IMR-90 (cell line): ENCODE data around the gene MRE11. TPM values are rescaled to one million over a fixed set of nuclear protein-coding genes. Genes with fewer than 3 reads are reported as not detected.
A peak's percentile ranks its signal among the peaks of the same experiment; 100 is the strongest.
"Not testable (repeated sequence)": the region's sequence is repeated elsewhere in the genome, so short reads cannot be mapped to it uniquely, and the experiment has no call there.

Experiments used
- ATAC-seq: fragments of 200-7000 bp; cut with Tn5 transposase; 2 replicates; pipeline ENCODE4 v1.9.1; 2020; ENCODE audit warnings: low read depth, mild to moderate bottlenecking, moderate library complexity
- BruUV-seq: library from RNA; stranded (reverse); fragments of 400-500 nt; replicated peaks from 2 replicates; lab custom pipeline; 2021; lab: Mats Ljungman, UMichigan
- CTCF ChIA-PET: fragments of 300-600 bp; formaldehyde crosslinking; extraction: SDS; loops from one replicate; lab custom pipeline; 2021; ENCODE audit warnings: antibody characterized with exemption; lab: Yijun Ruan, JAX
- POLR2A ChIA-PET: fragments of 300-600 bp; sonication (Branson Sonifier 250); formaldehyde crosslinking; loops from one replicate; lab custom pipeline; 2022; ENCODE audit warnings: antibody characterized with exemption; ENCODE audit not compliant: unreplicated experiment; lab: Charles Lee
- DNase-seq: peaks from one replicate; pipeline ENCODE4 v3.0.0; 2013
- H2AFZ ChIP-seq: replicated peaks from 2 replicates; pipeline ENCODE3; 2013; ENCODE audit warnings: low read length, mild to moderate bottlenecking; ENCODE audit not compliant: poor library complexity
- H2AK5ac ChIP-seq: 2 replicates; pipeline ENCODE4 v1.6.1; 2013; ENCODE audit warnings: low read depth, low read length, inconsistent platforms
- H2AK9ac ChIP-seq: replicated peaks from 2 replicates; pipeline ENCODE3; 2013; ENCODE audit warnings: mild to moderate bottlenecking, low read depth, low read length, moderate library complexity; ENCODE audit not compliant: poor library complexity
- H2BK120ac ChIP-seq: 2 replicates; pipeline ENCODE4 v1.6.1; 2013; ENCODE audit warnings: low read depth, low read length, inconsistent platforms
- H2BK15ac ChIP-seq: 3 replicates; pipeline ENCODE4 v1.6.1; 2013; ENCODE audit warnings: low read depth, low read length, inconsistent platforms
- H2BK20ac ChIP-seq: 2 replicates; pipeline ENCODE4 v1.6.1; 2013; ENCODE audit warnings: low read depth, mild to moderate bottlenecking, inconsistent platforms, low read length, moderate library complexity
- H2BK5ac ChIP-seq: 2 replicates; pipeline ENCODE4 v1.6.1; 2013; ENCODE audit warnings: mild to moderate bottlenecking, low read depth, low read length, inconsistent platforms; ENCODE audit not compliant: poor library complexity, severe bottlenecking
- H3K14ac ChIP-seq: replicated peaks from 2 replicates; pipeline ENCODE4 v1.6.1; 2013; ENCODE audit warnings: low read depth, low read length, inconsistent platforms
- H3K18ac ChIP-seq: 2 replicates; pipeline ENCODE4 v1.6.1; 2013; ENCODE audit warnings: low read depth, low read length, control low read depth
- H3K23ac ChIP-seq: 2 replicates; pipeline ENCODE4 v1.6.1; 2013; ENCODE audit warnings: low read depth, low read length, inconsistent platforms
- H3K27ac ChIP-seq: 2 replicates; pipeline ENCODE4 v1.5.1; 2013; ENCODE audit warnings: mild to moderate bottlenecking, control low read depth, low read length; ENCODE audit not compliant: insufficient read depth
- H3K27me3 ChIP-seq: 2 replicates; pipeline ENCODE4 v1.6.1; 2013; ENCODE audit warnings: low read length; ENCODE audit not compliant: control insufficient read depth, insufficient read depth
- H3K36me3 ChIP-seq: 2 replicates; pipeline ENCODE4 v1.6.1; 2013; ENCODE audit warnings: low read length, mixed read lengths; ENCODE audit not compliant: control insufficient read depth, insufficient read depth
- H3K4ac ChIP-seq: 2 replicates; pipeline ENCODE4 v1.6.1; 2013; ENCODE audit warnings: low read depth, low read length, inconsistent platforms
- H3K4me1 ChIP-seq: 2 replicates; pipeline ENCODE4 v1.6.1; 2013; ENCODE audit warnings: low read length, mixed read lengths; ENCODE audit not compliant: control insufficient read depth, insufficient read depth
- H3K4me2 ChIP-seq: 2 replicates; pipeline ENCODE4 v1.6.1; 2013; ENCODE audit warnings: low read depth, mild to moderate bottlenecking, control low read depth, low read length, moderate library complexity
- H3K4me3 ChIP-seq: 2 replicates; pipeline ENCODE4 v1.5.1; 2013; ENCODE audit warnings: low read depth, mild to moderate bottlenecking, control low read depth, low read length, moderate library complexity; ENCODE audit not compliant: insufficient read depth
- H3K56ac ChIP-seq: 2 replicates; pipeline ENCODE4 v1.6.1; 2013; ENCODE audit warnings: low read length, inconsistent platforms; ENCODE audit not compliant: insufficient read depth; ENCODE audit errors: extremely low read depth
- H3K79me1 ChIP-seq, 2 experiments: 2 replicates each; pipeline ENCODE4 v1.6.1; 2013; ENCODE audit warnings: low read length in 2 of 2, inconsistent platforms in 1 of 2, low read depth in 1 of 2
- H3K9ac ChIP-seq: 2 replicates; pipeline ENCODE4 v1.6.1; 2013; ENCODE audit warnings: low read depth, low read length, control low read depth
- H3K9me1 ChIP-seq: 2 replicates; pipeline ENCODE4 v1.6.1; 2013; ENCODE audit warnings: low read length, inconsistent platforms; ENCODE audit not compliant: insufficient read depth
- H3K9me3 ChIP-seq: 2 replicates; pipeline ENCODE4 v1.6.1; 2013; ENCODE audit warnings: low read length; ENCODE audit not compliant: control insufficient read depth, insufficient read depth
- H4K20me1 ChIP-seq: 2 replicates; pipeline ENCODE4 v1.6.1; 2013; ENCODE audit warnings: low read length, inconsistent platforms; ENCODE audit not compliant: insufficient read depth
- H4K5ac ChIP-seq: 2 replicates; pipeline ENCODE4 v1.6.1; 2013; ENCODE audit warnings: mild to moderate bottlenecking, low read depth, low read length, control low read depth
- H4K8ac ChIP-seq, 2 experiments: 2 replicates each; pipeline ENCODE4 v1.6.1; 2013; ENCODE audit warnings: low read depth in 2 of 2, low read length in 2 of 2, control low read depth in 1 of 2, inconsistent platforms in 1 of 2
- H4K91ac ChIP-seq: 2 replicates; pipeline ENCODE4 v1.6.1; 2013; ENCODE audit warnings: low read depth, low read length, inconsistent platforms; ENCODE audit not compliant: insufficient read depth
- CEBPB ChIP-seq: IDR thresholded peaks from 2 replicates; pipeline ENCODE4 v1.6.1; 2012; ENCODE audit warnings: low read depth, low read length, improper control_type of control experiment
- RCOR1 ChIP-seq: IDR thresholded peaks from 2 replicates; pipeline ENCODE4 v1.6.1; 2012; ENCODE audit warnings: mild to moderate bottlenecking, low read length, improper control_type of control experiment; ENCODE audit not compliant: insufficient replicate concordance
- WGBS, 2 experiments: methylation state at CpG; one replicate each; pipeline versions ENCODE4 v1.1.5 to v1.1.7; 2013; ENCODE audit warnings: missing lambda C conversion rate in 2 of 2; ENCODE audit not compliant: insufficient read length in 1 of 2; ENCODE audit errors: extremely low coverage in 2 of 2; 5-methylcytosine and 5-hydroxymethylcytosine counted together
- dilution Hi-C: fragments of 300-500 bp; cut with HindIII; formaldehyde crosslinking; loops from one replicate; pipeline ENCODE4 v1.14.3; 2018; ENCODE audit warnings: low sequenced_read_pairs; ENCODE audit not compliant: unreplicated experiment
- in situ Hi-C: fragments of 300-500 bp; cut with MboI; formaldehyde crosslinking; loops from 3 replicates; pipeline ENCODE4 v1.14.3; 2019; ENCODE audit warnings: low sequenced_read_pairs, inconsistent platforms, mixed read lengths
- intact Hi-C: fragments of 100-400 bp; cut with micrococcal nuclease; formaldehyde crosslinking; loops from 2 replicates; pipeline ENCODE4 v1.10.0; 2022
- polyA plus RNA-seq, 3 experiments: library from polyadenylated mRNA; depleted of rRNA; stranded (reverse); fragments of >200 nt; gene quantifications; 2 replicates each; pipeline ENCODE4 v1.2.3, GENCODE V29; 2012; ENCODE audit warnings: low replicate concordance in 1 of 3
- total RNA-seq: library from RNA; depleted of rRNA; stranded (reverse); fragments of >200 nt; gene quantifications from 2 replicates; pipeline ENCODE4 v1.2.3, GENCODE V29; 2012

Gene MRE11
- total and polyA plus RNA-seq, 2 of the 4 experiments (the other 2 are of a cell fraction) = 9.0 to 15.6 TPM

DNA sequence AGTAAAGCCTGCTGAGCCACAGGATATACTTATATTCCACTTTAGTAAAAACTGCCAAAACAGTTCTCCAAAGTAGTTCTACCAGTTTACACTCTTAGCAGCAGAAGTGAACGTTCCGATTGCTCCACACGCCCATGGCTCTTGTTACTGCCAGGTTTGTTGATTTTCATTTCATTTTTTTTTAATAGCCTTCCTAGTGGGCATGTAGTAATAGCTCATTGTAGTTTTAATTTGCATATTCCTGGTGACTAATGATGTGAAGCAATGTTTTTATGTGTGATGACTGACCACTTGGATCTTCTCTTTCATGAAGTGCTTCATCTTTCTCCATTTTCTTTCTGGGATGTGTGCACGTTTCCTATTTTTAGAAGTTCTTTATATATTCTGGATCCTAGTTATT, 13.8 kb upstream of the MRE11 start:
- BruUV-seq = no TSS peak
- in situ Hi-C loops = loop anchor here (10.0 kb wide), 1 partner anchor 613 kb away; no protein-coding TSS in a partner anchor
- H2BK5ac ChIP-seq = no peak overlapping the region

GRCh38 chr11:94506513-94506912, 12.9 kb upstream of the MRE11 start:
- H3K9me1 ChIP-seq, DNase-seq, H2AK5ac ChIP-seq, H3K4me2 ChIP-seq, H3K56ac ChIP-seq, H3K18ac ChIP-seq, H3K23ac ChIP-seq, H2BK120ac ChIP-seq, H3K4me1 ChIP-seq, H3K27me3 ChIP-seq, H4K5ac ChIP-seq, H3K9ac ChIP-seq, H2BK15ac ChIP-seq, H3K9me3 ChIP-seq, H3K4me3 ChIP-seq, H4K20me1 ChIP-seq, H3K36me3 ChIP-seq, H2AK9ac ChIP-seq, H3K4ac ChIP-seq, H2AFZ ChIP-seq, H4K91ac ChIP-seq, H2BK5ac ChIP-seq, H3K27ac ChIP-seq, dilution Hi-C loops, POLR2A ChIA-PET, ATAC-seq, H4K8ac ChIP-seq, H3K79me1 ChIP-seq, H2BK20ac ChIP-seq, BruUV-seq, H3K14ac ChIP-seq: not testable (repeated sequence)
- no CpG with 5 or more reads among the region's 5 CpGs for WGBS, 2 experiments
- in situ Hi-C loops (loop anchor here (10.0 kb wide), 1 partner anchor 612 kb away; no protein-coding TSS in a partner anchor), intact Hi-C loops (loop anchor here (2.0 to 5.0 kb wide), 2 partner anchors 586 to 1274 kb away; no protein-coding TSS in a partner anchor)
- CTCF ChIA-PET = interaction anchor here (0.9 to 1.5 kb wide), 2 partner anchors 585 to 611 kb away, joined by 3 to 5 read pairs; no protein-coding TSS in a partner anchor

More for the DNA sequence above, 13.8 kb upstream of the MRE11 start:
- Histone ChIP-seq H2BK120ac (no peak overlapping the region), H3K4me3 (no peak overlapping the region), H4K5ac (no peak overlapping the region), H4K8ac (no peak overlapping the region), H3K23ac (no peak overlapping the region), H4K20me1 (no peaks in the 10 kb centered on the region), H3K9ac (no peak overlapping the region), H3K27me3 (no peaks in the 10 kb centered on the region; the same call in 1 of the 2 replicates), H3K14ac (no peak overlapping the region), H3K79me1 (no peaks in the 10 kb centered on the region), H3K4ac (no peak overlapping the region), H3K56ac (no peak overlapping the region), H3K27ac (no peak overlapping the region), H4K91ac (no peak overlapping the region), H3K4me2 (no peak overlapping the region), H2BK15ac (no peak overlapping the region), H2AFZ (no peak overlapping the region), H3K9me3 (no peaks in the 10 kb centered on the region), H3K4me1 (no peaks in the 10 kb centered on the region; the same call in 1 of the 2 replicates), H3K9me1 (no peaks in the 10 kb centered on the region), H2AK9ac (no peak overlapping the region), H2AK5ac (no peak overlapping the region), H2BK20ac (no peak overlapping the region), H3K18ac (no peak overlapping the region), H3K36me3 (no peaks in the 10 kb centered on the region)
- dilution Hi-C loops = no loop called here
- no CpG with 5 or more reads among the region's 4 CpGs for WGBS, 2 experiments
- POLR2A ChIA-PET = no interaction called here
- intact Hi-C loops = loop anchor here (2.0 to 5.0 kb wide), 2 partner anchors 587 to 1275 kb away; no protein-coding TSS in a partner anchor
- ATAC-seq (no peak), DNase-seq (no peak)
- TF ChIP-seq CEBPB = peak; percentile 70
- TF ChIP-seq RCOR1 = no peak
- CTCF ChIA-PET = interaction anchor here (1.5 kb wide), 1 partner anchor 612 kb away, joined by 5 read pairs; no protein-coding TSS in a partner anchor
